Endothelial cell (in vitro differentiated cells): ENCODE data around the gene RAB21. TPM values are rescaled to one million over a fixed set of nuclear protein-coding genes. Genes with fewer than 3 reads are reported as not detected.
"Not testable (repeated sequence)": the region's sequence is repeated elsewhere in the genome, so short reads cannot be mapped to it uniquely, and the experiment has no call there.

ENCODE experiments used
- DNase-seq: peaks from one replicate; pipeline ENCODE4 v3.0.0; 2021; ENCODE audit warnings: low spot score
- H3K27ac Mint-ChIP-seq: one replicate; pipeline ENCODE4 v1.8.0; 2021; ENCODE audit warnings: mixed read lengths, inconsistent platforms; ENCODE audit not compliant: unreplicated experiment
- H3K27me3 Mint-ChIP-seq: one replicate; pipeline ENCODE4 v1.8.0; 2021; ENCODE audit warnings: mild to moderate bottlenecking, moderate library complexity, mixed read lengths, inconsistent platforms; ENCODE audit not compliant: unreplicated experiment
- H3K36me3 Mint-ChIP-seq: one replicate; pipeline ENCODE4 v1.8.0; 2021; ENCODE audit warnings: mild to moderate bottlenecking, low read depth, mixed read lengths, inconsistent platforms; ENCODE audit not compliant: unreplicated experiment
- H3K4me1 Mint-ChIP-seq: one replicate; pipeline ENCODE4 v1.8.0; 2021; ENCODE audit warnings: mild to moderate bottlenecking, mixed read lengths, inconsistent platforms; ENCODE audit not compliant: unreplicated experiment
- H3K4me3 Mint-ChIP-seq: one replicate; pipeline ENCODE4 v1.8.0; 2021; ENCODE audit warnings: mild to moderate bottlenecking, mixed read lengths, inconsistent platforms; ENCODE audit not compliant: unreplicated experiment
- H3K9me3 Mint-ChIP-seq: one replicate; pipeline ENCODE4 v1.8.0; 2021; ENCODE audit warnings: mixed read lengths, inconsistent platforms; ENCODE audit not compliant: unreplicated experiment
- CTCF ChIP-seq: fragments of 200-600 bp; sonication (generic); IDR thresholded peaks from one replicate; pipeline ENCODE4 v1.5.0; 2021; ENCODE audit warnings: antibody characterized with exemption; ENCODE audit not compliant: unreplicated experiment
- total RNA-seq: library from RNA; stranded (reverse); fragmentation: NEBNext Ultra II Directional; extraction: Animal tissue kit (Norgen Biotek cat#: 25700); gene quantifications from one replicate; pipeline ENCODE4 v1.2.1, GENCODE V29; 2021; ENCODE audit not compliant: unreplicated experiment

Gene RAB21
- total RNA-seq, 1 donor from 2014 or later: 53.7 TPM

- no peak for TF ChIP-seq CTCF
- Mint-ChIP-seq H3K27ac (no peak overlapping the region), H3K36me3 (no peaks in the 10 kb centered on the region), H3K27me3 (no peaks in the 10 kb centered on the region), H3K4me3 (no peak overlapping the region), H3K9me3 (no peaks in the 10 kb centered on the region), H3K4me1 (peaks cover under 1% of the 10 kb centered on the region)
- DNase-seq: no peak
Measured at GRCh38 chr12:71804505-71804904, 49.8 kb downstream of the RAB21 start.

- peaks cover 5% of the 10 kb centered on the region for H3K27me3 Mint-ChIP-seq
- TF ChIP-seq CTCF: no peak
- no peak overlapping the region for H3K4me3 Mint-ChIP-seq
- H3K36me3 Mint-ChIP-seq: no peaks in the 10 kb centered on the region
- H3K4me1 Mint-ChIP-seq: no peaks in the 10 kb centered on the region
- no peaks in the 10 kb centered on the region for H3K9me3 Mint-ChIP-seq
- no peak overlapping the region for H3K27ac Mint-ChIP-seq
- no peak for DNase-seq
Measured at GRCh38 chr12:71810921-71811320, 56.3 kb downstream of the RAB21 start.

GRCh38 chr12:71815242-71815641 is 60.6 kb downstream of the RAB21 start:
- not testable (repeated sequence) for H3K36me3 Mint-ChIP-seq, H3K27me3 Mint-ChIP-seq, H3K27ac Mint-ChIP-seq, H3K4me1 Mint-ChIP-seq, DNase-seq, H3K4me3 Mint-ChIP-seq, H3K9me3 Mint-ChIP-seq

- H3K36me3 Mint-ChIP-seq: not testable (repeated sequence)
Measured at GRCh38 chr12:71822088-71822487, 67.4 kb downstream of the RAB21 start.

GRCh38 chr12:71828813-71829212 is 74.2 kb downstream of the RAB21 start:
- Mint-ChIP-seq H3K4me3 (no peak overlapping the region), H3K27ac (no peak overlapping the region), H3K4me1 (no peaks in the 10 kb centered on the region), H3K27me3 (no peaks in the 10 kb centered on the region), H3K36me3 (no peaks in the 10 kb centered on the region), H3K9me3 (no peaks in the 10 kb centered on the region)
- TF ChIP-seq CTCF: no peak
- no peak for DNase-seq

More at GRCh38 chr12:71822088-71822487, 67.4 kb downstream of the RAB21 start:
- not testable (repeated sequence) for H3K27me3 Mint-ChIP-seq, DNase-seq, H3K4me3 Mint-ChIP-seq, H3K4me1 Mint-ChIP-seq, H3K9me3 Mint-ChIP-seq, H3K27ac Mint-ChIP-seq

DNA sequence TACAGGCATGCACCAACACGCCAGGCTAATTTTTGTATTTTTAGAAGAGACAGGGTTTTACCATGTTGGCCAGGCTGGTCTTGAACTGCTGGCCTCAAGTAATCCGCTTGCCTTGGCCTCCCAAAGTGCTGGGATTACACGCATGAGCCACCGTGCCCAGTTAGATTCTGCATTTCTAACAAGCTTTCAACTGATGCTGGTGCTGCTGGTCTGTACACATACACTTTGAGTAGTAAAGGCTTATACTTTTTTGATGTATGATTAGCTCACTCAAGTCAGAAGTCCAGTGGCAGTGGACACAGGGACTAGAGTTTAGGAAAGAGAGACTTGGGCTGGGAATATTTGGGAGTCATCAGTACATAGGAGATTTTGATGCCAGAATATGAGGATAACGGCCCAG is 82.7 kb downstream of the RAB21 start:
- no peak overlapping the region for H3K4me3 Mint-ChIP-seq
- no peak for DNase-seq
- H3K36me3 Mint-ChIP-seq: no peaks in the 10 kb centered on the region
- peaks cover 15% of the 10 kb centered on the region for H3K27me3 Mint-ChIP-seq
- no peaks in the 10 kb centered on the region for H3K9me3 Mint-ChIP-seq
- TF ChIP-seq CTCF: no peak
- H3K27ac Mint-ChIP-seq: no peak overlapping the region
- peaks cover 20% of the 10 kb centered on the region for H3K4me1 Mint-ChIP-seq
